DMS53 treated with DMSO at 0.1 percent for 48 hours (cell line): ENCODE data around the gene GALNTL6.

Experiments used
- DNase-seq: peaks from one replicate; lab custom pipeline; 2025; ENCODE audit not compliant: unreplicated experiment; lab: John Stamatoyannopoulos, UW

The GALNTL6 gene

DNA sequence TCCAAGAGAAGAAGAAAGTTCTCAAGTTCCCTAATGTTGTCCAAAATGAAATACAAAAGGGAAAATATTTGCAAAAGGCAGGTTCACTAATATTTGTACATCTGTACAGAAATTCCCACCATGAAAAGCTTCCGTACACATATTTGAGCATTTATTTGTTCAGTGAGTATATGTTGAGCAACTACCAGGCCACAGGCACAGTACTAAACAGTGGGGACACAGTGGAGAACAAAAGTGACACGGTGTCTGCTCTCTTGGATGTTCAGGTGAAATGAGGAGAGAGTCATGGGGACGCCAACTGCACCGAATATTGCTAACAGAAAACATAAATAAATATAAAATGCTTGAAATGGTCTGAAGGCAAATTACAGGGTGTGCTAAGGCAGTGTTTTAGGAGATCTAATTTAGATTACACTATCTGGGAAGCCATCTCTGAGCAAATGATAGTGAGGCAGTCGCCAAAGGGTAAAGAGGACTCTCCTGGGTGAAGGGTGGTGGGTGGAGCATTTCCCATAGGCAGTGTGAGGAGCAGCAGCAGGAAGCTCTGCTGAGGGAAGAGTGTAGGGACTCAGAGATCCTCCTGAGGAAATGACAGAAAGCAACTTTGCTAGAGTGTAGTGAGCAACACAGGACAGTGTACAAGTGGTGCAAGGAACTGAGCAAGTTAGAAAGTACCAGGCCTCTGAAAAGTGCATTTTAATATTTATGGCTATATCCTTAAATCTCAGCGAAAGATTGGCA, 375.2 kb downstream of the GALNTL6 start:
- DNase-seq, result peak; percentile 58

DNA sequence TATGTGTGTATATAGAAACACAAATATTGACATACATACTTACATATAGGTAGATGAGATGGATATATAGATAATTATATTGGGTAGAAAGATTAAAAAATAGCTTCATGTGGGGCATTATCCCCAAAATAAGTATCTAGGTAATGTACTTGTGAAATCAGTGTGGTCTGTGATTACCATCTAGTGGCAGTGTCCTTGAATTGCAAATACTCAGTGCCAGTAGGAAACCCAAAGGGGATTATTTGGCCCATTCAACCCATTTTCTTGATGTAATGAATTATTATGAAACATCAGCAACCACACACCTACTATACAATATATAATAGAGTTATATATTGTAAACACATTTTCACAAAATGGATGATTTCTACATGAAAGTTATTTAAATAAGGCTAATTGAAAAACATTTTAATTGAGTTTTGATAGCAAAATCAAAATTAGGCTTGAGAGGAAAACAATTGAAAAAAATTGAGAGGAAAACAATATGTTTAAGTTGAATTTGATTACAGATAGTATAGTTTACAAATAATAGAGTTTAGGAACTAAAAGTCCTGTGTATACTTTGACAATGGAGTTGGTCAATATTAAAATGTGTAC, 389.4 kb downstream of the GALNTL6 start:
- DNase-seq, result peak; percentile 57

DNA sequence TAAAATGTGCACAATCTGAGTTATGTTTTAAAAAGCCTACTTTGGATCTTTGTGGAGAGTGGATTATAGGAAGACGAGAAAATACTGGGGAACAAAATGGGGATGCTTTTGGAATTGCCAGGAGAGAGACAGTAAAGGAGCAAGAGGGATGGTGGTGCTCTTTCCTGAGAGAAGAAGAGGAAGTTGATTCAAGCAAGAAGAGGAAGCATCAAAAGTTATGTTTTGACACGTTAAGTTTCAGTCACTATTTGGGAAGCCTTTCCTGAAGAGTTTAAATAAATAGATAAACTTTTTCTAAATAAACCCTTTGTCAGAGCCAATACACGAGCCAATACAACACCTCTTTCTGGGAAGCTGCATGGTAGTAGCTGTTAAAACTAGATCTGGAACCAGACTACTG, 394.1 kb downstream of the GALNTL6 start:
- no peak for DNase-seq

DNA sequence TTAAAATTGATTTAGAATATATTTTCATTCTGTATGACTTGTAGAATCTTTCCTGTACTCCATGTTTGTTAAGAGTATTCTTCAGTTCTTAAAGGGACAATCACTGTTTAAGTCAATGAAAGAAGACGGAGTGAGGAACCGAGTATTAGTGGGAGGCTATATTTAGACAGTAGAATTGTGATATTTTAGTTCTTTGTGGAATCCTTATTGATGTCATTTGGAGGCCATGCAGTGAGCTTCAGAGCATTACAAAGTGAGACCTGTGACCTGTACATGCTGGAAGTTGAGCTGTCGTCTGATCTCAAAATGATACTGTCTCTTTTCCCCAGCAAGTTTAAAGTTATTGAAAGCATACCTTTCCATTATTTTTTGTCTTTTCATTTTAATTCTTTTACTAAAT, 394.7 kb downstream of the GALNTL6 start:
- DNase-seq, result no peak

DNA sequence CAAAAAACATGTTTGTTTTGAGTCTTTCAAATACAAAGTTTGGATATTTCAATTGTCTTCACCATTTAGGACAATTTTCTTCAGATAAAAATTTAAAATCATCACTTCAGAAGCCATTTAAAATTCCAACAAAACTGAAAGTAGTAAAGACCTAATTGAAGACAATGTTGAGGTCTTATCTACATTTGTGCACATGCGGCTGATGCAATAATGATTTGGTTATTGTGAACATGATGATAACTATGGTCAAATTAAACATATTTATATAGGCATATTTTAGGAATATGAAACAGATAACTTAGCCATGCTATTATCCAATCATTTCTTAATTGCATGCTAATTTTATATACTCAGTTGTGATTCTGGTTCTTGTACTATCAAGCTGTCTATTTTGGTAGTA, 407.5 kb downstream of the GALNTL6 start:
- DNase-seq, result no peak

DNA sequence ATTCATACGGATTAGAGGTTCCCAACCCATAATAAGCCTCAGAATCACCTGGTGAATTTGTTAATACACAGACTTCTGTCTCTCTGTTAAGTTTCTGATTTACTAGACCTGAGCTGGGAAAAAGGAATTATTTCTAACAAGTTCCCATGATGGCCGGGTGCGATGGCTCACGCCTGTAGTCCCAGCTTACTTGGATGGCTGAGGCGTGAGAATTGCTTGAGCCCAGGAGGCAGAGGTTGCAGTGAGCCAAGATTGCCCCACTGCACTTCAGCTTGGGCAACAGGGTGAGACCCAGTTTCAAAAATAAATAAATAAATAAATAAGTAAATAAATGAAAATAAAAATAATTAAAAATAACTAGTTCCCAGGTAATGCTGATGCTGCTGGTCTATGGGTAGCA, 412.3 kb downstream of the GALNTL6 start:
- DNase-seq, result no peak

DNA sequence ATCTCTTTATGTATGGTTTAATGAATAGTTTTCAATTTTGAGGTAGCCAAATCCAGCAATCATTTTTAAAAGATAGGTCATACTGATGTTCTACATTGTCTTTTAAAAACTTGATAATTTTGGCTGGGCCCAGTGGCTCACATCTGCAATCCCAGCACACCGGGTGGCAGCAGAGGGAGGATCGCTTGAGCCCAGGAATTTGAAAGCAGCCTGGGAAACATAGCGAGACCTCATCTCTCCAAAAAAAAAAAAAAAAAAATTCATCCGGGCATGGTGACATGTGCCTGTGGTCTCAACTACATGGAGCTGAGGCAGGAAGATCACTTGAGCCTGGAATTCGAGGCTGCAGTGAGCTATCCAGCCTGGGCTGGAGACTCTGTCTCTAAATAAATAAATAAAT, 419.8 kb downstream of the GALNTL6 start:
- no peak for DNase-seq

DNA sequence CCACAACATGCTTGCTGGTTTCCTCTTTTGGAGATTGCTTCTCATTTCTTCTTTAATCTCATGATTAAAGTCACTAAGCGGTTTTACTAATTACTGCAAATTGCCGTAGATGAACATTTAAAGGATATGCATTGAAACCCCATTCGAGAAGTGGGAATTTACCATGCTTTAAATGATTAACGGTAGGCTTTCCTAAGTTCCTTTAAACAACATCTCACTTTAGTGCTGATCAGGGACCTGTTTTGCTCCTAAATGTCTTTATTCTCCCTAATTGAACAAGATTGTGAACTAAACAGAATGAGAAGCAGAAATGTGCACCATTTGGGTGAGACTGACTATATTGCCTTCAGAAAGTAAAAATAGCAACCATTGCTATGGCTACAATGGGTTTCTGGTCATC, 430.3 kb downstream of the GALNTL6 start:
- DNase-seq, result no peak

DNA sequence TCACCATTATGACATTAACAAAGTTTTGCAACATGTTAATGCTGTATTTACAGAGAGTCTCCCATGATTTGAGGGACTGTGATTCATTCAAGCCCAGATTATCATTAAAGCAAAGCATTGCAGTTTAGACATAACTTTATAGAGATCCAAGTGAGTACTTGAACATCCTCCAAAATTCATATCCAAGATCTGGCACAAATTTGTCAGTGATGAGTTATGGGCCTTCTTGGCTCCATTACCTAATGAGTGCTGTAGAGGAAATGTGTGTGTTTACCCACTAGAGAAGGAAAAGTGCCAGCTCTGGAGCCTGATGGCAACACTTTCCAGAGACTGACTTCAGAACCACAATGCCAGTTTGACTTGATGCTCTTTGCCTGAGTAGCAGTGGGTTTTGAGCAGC, 432.3 kb downstream of the GALNTL6 start:
- no peak for DNase-seq

DNA sequence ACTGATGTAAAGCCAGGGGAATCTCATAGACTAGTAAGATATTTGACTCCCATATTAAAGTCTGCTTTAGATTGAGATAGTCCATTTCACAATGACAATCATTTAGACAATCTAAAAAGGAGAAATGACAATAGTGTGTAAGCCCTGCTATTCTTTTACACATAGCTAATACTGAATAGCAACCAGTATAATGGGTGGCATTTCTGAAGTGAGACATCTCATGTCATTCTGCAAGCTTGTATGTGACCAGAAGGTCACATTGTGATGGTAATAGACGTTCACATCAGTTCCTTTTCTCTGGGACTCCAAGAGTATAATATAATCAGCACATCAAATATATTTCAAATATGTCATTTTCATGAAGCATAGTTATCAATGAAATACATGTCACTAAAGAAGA, 440.2 kb downstream of the GALNTL6 start:
- no peak for DNase-seq

DNA sequence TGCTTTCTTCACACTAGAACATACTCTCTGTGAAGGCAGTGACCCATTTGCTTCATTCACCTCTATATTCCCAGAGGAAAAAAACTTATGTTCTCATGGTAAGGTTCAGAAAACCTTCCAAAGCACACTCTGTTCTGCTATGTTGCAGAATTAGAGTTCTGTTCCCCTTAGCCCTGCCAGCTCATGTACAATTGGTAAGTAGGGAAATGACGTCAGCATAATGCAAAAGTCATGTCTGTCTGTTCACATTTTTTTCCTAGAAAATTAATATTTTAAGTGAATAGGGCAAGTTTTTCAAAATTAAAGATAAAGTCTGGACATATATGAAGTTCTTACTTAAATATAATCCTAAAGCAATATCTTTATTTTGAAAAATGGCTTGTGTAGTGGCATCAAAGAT, 443.6 kb downstream of the GALNTL6 start:
- no peak for DNase-seq

DNA sequence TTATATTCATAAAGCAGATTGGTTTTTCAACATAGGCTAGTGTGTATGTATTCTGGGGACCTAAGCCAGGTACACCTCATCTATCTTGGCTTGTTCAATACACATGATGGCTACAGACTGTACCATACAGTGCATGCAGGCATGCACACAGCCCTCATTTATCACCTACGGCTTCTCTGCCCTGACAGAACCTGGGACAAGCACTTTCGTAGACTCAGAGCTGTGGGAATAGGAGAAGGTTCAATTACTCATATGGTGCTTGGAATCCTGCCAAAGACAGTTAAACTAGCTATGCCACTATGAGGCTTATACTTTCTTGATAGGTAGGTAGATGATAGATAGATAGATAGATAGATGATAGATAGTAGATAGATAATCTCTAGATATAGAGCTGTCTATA, 457.2 kb downstream of the GALNTL6 start:
- no peak for DNase-seq

DNA sequence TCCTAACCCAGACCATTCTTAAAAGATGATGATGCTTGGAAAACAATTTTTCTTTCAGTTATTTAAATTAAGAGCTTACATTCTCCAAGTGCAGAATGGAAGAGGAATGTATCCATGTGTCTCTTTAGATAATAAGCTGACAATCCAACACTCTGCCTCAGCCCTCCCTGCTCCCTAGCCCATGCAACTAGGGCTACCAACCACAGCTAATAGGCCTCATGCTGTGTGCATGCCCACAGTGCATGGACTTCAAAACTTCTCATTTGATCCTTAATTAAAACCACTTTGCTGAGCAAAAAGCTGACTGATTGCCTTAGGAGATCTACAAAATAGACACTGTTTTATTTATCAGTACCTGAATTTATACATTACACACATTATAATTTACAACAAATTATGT, 473.9 kb downstream of the GALNTL6 start:
- no peak for DNase-seq

DNA sequence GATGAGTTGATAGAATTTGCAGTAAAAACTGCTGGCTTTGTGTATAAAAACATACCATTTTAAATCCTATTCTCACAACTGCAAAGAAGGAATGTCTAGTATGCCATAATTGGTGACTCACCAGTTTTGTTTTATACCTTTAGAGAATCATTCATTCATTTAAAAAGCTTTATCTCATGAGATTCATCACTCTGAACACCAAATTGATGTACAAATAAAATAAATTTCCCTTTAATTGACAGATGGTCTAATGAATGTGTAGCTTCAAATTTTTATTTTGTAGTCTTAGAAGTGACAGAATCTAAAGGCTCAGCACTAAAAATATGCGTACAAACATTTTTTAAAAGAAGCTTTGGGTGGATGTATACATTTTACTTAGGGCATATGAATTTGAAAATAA, 492.5 kb downstream of the GALNTL6 start:
- DNase-seq, result no peak

DNA sequence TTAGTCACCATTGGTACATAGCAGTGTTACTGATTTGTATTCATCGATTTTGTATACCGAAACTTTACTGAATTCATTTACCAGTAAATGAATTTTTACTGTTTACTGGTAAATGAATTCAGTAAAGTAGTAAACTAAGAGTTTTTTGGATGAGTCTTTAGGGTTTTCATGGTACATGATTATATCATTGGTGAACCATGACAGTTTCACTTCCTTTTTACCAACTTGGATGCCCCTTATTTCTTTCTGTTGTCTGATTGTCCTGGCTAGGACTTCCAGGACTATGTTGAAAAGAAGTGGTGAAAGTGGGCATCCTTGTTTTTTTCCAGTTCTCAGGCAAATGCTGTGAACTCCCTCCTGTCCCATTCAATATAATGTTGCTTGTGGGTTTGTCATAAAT, 494.9 kb downstream of the GALNTL6 start:
- no peak for DNase-seq

DNA sequence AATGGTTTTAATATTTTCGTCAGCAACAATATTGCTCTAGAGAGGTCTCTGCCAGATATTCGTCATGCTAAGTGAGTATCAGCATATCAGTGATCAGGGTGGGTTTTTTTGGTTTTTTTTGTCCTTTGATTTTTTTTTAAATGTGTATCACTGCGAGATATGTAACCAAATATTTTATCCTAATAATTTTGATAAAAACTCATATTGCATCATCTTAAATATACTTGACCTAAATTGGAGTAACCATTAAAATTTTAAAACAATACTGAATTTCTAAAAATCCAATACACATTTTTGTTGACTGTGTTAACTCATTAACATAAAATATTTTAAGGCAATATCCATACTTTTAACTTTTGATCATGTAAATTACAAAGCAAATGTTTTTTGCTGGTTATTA, 498.5 kb downstream of the GALNTL6 start:
- DNase-seq, result no peak

DNA sequence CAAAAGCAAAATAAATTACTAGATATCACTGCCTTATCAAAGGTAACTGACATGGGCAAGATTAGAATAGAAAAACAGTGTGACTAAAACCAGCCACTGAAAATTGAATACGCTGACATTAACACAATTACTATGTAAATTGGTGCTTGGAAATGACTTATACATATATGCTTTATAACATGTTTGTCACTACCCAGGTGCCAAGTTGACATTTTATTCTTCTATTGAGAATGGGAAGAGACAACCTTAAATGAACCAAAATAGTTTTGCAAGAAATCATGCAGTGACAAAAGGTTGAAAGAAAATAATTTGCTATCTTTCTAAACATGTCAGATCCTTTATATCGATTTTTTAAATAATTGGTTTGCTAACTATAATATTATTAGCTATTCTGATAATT, 510.1 kb downstream of the GALNTL6 start:
- no peak for DNase-seq

DNA sequence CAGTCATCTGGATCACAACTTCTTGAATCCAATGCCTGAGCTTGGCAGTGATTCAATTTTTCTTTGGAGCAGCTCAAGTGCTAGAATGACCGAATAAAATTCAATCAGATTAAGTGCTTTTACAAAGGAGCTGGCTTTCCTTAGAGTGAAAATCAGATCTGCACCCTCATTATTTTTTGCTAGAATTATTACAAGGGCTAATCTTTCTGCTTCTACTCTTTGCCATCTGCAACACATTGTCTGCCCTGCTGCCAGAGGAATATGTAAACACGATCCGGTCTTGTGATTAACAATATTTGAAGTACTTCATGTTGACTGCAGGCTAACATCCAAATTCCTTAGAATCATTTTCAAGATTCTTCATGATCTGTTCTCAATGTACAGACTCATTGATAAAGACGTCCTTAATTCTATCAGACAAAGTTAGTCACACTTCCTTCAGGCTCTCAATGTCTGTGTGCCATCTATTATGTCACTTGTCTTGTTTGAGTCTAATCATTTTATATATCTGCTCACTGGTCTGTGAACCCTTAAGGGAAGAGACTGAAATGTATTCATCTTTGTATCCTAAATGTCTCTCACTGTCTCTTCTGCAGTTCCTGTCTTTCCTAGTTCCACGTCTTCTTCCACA, 531.2 kb downstream of the GALNTL6 start:
- no peak for DNase-seq

DNA sequence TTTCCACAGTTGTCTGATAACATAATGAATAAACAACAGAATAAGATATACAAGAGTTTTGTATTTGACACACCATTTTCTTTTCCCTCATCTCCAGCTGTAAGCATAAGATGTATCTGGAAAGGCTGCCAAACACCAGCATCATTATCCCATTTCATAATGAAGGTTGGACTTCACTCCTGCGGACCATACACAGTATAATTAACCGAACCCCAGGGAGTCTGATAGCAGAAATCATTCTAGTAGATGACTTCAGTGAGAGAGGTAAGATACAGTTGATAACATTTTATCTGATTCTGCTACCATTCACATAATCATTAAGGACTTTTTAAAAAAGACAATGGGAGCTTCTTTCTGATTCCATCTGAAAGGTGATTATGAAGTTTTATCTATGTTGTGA, 535.2 kb downstream of the GALNTL6 start:
- no peak for DNase-seq

DNA sequence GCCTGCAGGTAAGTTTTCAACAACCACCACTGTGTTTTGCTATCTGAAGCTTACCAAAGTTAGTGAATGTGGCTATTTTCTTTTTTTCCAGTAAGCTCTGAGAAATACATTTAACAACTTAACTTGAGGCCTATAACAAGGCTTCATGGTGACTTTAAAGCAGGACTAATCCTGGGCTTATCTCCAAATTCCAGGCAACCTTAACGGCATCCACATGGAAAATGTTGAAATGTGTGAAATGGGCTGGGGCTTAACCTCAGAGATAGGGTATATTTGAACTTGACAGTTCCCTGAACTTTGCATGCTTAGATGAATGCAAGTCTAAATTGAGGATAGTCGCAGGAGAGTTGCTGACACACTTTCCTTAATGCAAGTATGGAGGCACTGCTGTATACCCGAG, 539.2 kb downstream of the GALNTL6 start:
- DNase-seq, result no peak

DNA sequence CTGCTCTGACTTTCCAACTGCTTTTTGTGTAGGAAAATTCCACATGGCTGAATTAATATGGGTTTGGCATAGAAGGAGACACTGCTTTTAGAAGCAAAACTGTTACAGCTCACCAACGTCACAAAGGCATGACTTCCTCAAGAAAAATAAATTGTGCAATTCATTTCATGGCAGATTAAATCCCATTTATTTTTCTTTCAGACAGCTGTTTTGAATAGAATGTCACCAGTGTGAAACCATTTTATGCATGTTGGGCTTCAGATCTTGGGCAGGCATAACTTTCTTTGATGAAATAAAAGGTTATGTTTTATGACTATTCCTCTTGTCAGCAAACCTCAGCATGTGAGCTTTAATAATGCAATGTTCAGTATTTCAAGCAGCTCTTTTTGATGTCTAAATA, 542.8 kb downstream of the GALNTL6 start:
- no peak for DNase-seq

DNA sequence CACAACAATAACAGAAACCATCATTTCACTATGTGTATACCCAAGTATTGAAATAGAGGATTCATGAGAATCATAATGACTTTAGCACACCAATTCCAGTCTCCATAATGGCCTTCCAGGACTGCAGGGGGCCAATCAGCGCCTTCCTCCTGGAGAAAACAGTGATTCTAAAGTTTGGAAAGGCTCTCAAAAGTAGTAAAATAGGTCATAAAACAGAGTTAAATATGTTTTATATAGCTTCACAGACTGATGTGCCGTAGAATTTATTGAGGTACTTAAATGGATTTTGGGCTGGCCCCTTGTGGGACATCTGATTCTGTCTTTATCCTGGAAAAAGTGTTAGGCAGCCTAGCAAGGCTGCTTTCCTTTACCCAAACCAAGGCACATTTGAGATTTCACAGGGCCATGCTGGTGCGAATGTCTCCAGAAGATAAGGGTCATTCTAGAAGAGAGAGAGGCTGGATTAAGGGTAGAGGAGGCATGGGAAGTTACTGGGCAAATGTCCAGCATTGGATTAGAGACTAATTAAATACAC, 543.9 kb downstream of the GALNTL6 start:
- no peak for DNase-seq
